NB4 (cell line): Measurements from ENCODE around the gene KCNQ1.

Source experiments
- MYC ChIP-seq: IDR thresholded peaks from 2 replicates; pipeline ENCODE4 v1.6.1; 2011; ENCODE audit warnings: low read depth, low read length
- POLR2A ChIP-seq: IDR thresholded peaks from 2 replicates; pipeline ENCODE4 v1.6.1; 2011; ENCODE audit warnings: mild to moderate bottlenecking; ENCODE audit not compliant: insufficient read length; ENCODE audit errors: extremely low read depth
- TF ChIP-seq, protein P1 (sequence below): IDR thresholded peaks from one replicate; pipeline ENCODE4 v1.5.1; 2012; ENCODE audit warnings: low read depth, low read length
- TF ChIP-seq, protein P2 (sequence below): IDR thresholded peaks from 2 replicates; pipeline ENCODE4 v1.6.1; 2011; ENCODE audit warnings: low read depth, low read length

- TF ChIP-seq, protein P1, sequence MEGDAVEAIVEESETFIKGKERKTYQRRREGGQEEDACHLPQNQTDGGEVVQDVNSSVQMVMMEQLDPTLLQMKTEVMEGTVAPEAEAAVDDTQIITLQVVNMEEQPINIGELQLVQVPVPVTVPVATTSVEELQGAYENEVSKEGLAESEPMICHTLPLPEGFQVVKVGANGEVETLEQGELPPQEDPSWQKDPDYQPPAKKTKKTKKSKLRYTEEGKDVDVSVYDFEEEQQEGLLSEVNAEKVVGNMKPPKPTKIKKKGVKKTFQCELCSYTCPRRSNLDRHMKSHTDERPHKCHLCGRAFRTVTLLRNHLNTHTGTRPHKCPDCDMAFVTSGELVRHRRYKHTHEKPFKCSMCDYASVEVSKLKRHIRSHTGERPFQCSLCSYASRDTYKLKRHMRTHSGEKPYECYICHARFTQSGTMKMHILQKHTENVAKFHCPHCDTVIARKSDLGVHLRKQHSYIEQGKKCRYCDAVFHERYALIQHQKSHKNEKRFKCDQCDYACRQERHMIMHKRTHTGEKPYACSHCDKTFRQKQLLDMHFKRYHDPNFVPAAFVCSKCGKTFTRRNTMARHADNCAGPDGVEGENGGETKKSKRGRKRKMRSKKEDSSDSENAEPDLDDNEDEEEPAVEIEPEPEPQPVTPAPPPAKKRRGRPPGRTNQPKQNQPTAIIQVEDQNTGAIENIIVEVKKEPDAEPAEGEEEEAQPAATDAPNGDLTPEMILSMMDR, result peak; percentile 26
- TF ChIP-seq POLR2A, result no peak
- TF ChIP-seq, protein P2, sequence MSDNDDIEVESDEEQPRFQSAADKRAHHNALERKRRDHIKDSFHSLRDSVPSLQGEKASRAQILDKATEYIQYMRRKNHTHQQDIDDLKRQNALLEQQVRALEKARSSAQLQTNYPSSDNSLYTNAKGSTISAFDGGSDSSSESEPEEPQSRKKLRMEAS, result no peak
- no peak for TF ChIP-seq MYC
Measured at GRCh38 chr11:2691991-2692875, 247.4 kb downstream of the KCNQ1 start.
